ENCODE data around the gene FOXJ2.

DNA sequence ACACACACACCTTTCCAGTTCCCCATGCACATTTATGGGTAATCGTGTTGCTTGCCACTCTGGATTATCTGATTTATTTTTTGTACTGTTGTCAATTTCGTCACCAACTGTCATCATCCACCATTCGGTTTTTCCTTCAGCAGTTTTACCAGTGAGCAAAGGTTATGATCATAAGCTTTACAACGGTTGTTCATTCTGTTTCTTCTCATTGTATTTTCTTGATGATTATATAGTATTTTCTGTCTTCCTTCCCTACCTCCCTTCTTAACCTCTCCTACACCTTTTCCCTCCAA is 50.2 kb downstream of the FOXJ2 start:
- TF ChIP-seq, protein P1, sequence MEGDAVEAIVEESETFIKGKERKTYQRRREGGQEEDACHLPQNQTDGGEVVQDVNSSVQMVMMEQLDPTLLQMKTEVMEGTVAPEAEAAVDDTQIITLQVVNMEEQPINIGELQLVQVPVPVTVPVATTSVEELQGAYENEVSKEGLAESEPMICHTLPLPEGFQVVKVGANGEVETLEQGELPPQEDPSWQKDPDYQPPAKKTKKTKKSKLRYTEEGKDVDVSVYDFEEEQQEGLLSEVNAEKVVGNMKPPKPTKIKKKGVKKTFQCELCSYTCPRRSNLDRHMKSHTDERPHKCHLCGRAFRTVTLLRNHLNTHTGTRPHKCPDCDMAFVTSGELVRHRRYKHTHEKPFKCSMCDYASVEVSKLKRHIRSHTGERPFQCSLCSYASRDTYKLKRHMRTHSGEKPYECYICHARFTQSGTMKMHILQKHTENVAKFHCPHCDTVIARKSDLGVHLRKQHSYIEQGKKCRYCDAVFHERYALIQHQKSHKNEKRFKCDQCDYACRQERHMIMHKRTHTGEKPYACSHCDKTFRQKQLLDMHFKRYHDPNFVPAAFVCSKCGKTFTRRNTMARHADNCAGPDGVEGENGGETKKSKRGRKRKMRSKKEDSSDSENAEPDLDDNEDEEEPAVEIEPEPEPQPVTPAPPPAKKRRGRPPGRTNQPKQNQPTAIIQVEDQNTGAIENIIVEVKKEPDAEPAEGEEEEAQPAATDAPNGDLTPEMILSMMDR (IDR thresholded peaks at IDR 0.05) = no peak
- TF ChIP-seq POLR2A (IDR thresholded peaks at IDR 0.05) (no peak), EP300 (IDR thresholded peaks at IDR 0.05) (no peak)
